Rectal smooth muscle tissue (tissue), 1 donor: Measurements from ENCODE around the gene EFNB2.

Experiments used
- H3K27ac ChIP-seq: one replicate; pipeline ENCODE4 v1.7.0; 2013; ENCODE audit warnings: low read depth, low read length, inconsistent platforms
- H3K27me3 ChIP-seq: one replicate; pipeline ENCODE4 v1.7.0; 2013; ENCODE audit warnings: low read length; ENCODE audit not compliant: control insufficient read depth, insufficient read depth
- H3K36me3 ChIP-seq: one replicate; pipeline ENCODE4 v1.7.0; 2013; ENCODE audit warnings: low read length; ENCODE audit not compliant: control insufficient read depth, insufficient read depth
- H3K4me1 ChIP-seq: one replicate; pipeline ENCODE4 v1.7.0; 2013; ENCODE audit warnings: low read length; ENCODE audit not compliant: control insufficient read depth, insufficient read depth
- H3K4me3 ChIP-seq: one replicate; pipeline ENCODE4 v1.7.0; 2013; ENCODE audit warnings: low read length
- H3K9ac ChIP-seq: one replicate; pipeline ENCODE4 v1.7.0; 2013; ENCODE audit warnings: low read length

EFNB2 gene

GRCh38 chr13:106517109-106517847 lies 18.2 kb downstream of the EFNB2 start:
- H3K27me3 ChIP-seq: no peaks in the 10 kb centered on the region
- H3K9ac ChIP-seq: no peak overlapping the region
- H3K36me3 ChIP-seq: no peaks in the 10 kb centered on the region
- H3K4me1 ChIP-seq: peaks cover 24% of the 10 kb centered on the region
- H3K27ac ChIP-seq: no peak overlapping the region
- H3K4me3 ChIP-seq: peak overlapping the region; percentile 19

- no peaks in the 10 kb centered on the region for H3K27me3 ChIP-seq
- no peak overlapping the region for H3K4me3 ChIP-seq
- H3K36me3 ChIP-seq: peaks cover 3% of the 10 kb centered on the region
- H3K4me1 ChIP-seq: peaks cover 24% of the 10 kb centered on the region
- no peak overlapping the region for H3K9ac ChIP-seq
- no peak overlapping the region for H3K27ac ChIP-seq
These were observed 19.7 kb downstream of the EFNB2 start for GRCh38 chr13:106515635-106516254.

DNA sequence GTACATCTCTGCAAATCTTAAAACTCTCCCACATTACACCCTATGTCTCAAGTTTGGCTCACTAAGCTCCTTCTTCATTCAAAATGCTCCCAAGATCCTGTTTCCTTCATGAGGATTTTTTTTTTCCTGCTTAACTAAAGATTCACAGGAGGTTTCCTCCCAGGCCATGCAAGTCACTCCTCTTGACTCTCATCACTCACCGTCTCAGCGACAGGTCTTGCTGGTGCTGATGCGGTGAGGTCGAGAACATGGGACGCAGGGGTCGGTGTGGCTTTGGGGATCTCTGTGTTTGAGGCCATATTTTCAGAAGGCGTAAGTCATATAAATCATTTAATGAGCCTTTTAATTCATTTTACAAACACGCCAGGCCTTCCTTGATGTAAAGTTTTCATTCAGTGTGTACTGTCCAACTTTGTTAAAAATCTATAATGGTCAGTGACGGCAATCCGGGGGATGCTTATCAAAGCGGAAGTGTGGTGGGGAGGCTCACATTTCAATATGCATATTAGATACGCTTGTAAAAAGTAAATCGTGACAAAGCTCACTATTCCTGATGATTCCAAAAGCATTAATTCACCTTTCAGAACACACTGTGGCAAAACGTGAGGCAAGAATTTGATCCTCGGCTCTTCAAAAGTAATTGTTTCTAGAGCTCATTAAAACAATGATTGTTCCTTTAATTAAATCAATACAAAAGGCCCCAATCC lies 20.4 kb downstream of the EFNB2 start:
- H3K27me3 ChIP-seq: no peaks in the 10 kb centered on the region
- no peak overlapping the region for H3K4me3 ChIP-seq
- peaks cover 3% of the 10 kb centered on the region for H3K36me3 ChIP-seq
- H3K27ac ChIP-seq: peak overlapping the region; percentile 4
- H3K9ac ChIP-seq: no peak overlapping the region
- H3K4me1 ChIP-seq: peaks cover 21% of the 10 kb centered on the region

DNA sequence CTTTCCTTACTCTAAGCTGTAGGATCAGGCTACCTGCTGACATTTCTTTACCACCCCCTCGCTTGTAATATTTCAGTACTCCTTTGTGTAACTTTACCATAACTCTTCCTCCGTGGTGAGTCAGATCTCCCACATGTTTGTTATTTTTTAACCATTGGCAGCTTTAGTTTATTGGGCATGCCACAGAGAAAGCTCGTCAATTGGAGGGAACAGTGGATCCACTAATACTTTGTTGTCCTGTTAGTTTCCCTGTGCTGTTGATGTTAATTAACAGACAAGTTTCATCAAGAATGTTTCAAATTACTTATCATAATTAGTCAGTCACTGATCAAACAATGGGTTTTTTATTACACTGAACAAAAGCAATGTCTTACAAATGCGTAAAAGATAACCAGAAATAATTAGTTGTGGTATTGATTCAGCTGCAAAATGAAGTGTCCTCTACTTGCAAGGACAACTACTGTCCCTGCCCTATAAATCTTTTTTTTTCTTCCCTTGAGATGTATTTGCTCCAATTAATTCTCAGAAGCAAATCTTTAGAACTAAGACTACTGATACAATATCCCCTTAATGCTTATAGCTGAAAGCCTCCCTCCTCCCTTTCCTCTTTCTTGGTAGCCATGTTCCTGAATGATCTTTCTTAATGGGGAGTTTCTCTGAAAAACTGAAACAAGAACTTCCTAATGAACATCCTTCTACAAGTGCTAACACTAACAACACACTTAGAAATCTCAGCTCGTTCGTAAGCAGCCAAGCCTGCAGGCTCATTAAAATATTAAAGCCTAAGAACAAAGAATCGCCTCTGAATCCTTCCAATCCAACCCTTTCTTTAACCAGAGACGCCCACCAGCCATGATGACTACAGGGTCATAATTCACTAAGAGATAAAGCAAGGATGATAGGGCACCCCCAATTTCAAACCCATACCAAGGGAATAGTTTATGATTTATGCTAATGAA lies 22.2 kb downstream of the EFNB2 start:
- Histone ChIP-seq H3K36me3 (peaks cover 3% of the 10 kb centered on the region), H3K4me3 (no peak overlapping the region), H3K27ac (no peak overlapping the region), H3K9ac (no peak overlapping the region), H3K27me3 (no peaks in the 10 kb centered on the region), H3K4me1 (peaks cover 20% of the 10 kb centered on the region)

DNA sequence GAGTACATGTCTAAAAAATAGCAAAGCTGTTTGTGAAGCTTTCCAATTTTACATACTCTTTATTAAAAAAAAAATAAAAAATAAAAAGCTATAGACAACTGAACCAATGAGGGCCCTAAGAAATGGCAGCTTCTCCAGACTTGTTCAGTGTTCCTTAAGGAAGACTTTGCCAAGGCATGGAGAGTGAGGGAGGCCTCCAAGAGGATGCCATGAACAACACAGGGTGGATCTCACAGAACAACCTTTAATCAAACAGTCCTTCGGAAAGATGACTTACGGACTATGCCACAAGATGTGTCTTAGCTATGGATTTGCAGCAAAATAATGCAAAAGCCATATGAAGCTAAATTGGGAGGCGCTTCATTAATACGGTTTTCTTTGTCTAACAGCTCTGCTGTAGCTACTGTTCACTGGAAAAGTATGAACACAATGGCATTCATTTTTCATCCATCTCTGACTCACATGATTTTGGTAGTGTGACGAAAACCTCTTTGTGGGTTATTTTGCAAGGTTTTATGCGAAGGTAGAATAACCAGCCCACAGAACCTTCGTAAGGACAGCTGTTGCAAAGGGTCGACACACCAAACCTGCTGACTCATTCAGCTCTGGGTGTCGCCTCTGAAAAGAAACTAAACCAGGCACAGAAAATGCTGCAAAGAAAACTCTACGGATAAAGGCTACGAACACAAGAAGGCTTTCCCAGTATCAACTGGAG lies 27.7 kb downstream of the EFNB2 start:
- H3K9ac ChIP-seq: no peak overlapping the region
- peak overlapping the region; percentile 38 for H3K27ac ChIP-seq
- no peaks in the 10 kb centered on the region for H3K4me1 ChIP-seq
- H3K4me3 ChIP-seq: no peak overlapping the region
- H3K36me3 ChIP-seq: peaks cover 8% of the 10 kb centered on the region
- no peaks in the 10 kb centered on the region for H3K27me3 ChIP-seq

DNA sequence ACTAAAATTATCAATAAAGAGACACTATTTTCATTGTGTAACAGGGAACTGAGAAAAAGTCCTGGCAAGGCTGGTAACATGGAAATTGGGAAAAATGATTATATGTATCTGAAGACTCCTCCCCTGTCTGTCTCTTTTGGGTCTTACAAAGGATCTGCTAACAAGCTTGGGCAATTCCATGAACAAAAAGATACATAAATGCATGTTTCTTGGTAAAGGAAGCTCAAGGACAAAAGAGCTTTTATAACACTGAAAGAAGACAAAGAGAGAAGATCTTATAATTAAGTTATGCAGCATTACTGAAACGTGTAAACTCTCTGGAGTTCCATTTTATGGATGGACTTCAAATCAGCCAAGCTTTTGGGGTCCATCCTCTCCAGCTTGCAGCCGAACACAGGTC lies 29.2 kb downstream of the EFNB2 start:
- Histone ChIP-seq H3K27me3 (no peaks in the 10 kb centered on the region), H3K4me3 (no peak overlapping the region), H3K4me1 (no peaks in the 10 kb centered on the region), H3K36me3 (peaks cover 6% of the 10 kb centered on the region), H3K27ac (no peak overlapping the region), H3K9ac (no peak overlapping the region)

DNA sequence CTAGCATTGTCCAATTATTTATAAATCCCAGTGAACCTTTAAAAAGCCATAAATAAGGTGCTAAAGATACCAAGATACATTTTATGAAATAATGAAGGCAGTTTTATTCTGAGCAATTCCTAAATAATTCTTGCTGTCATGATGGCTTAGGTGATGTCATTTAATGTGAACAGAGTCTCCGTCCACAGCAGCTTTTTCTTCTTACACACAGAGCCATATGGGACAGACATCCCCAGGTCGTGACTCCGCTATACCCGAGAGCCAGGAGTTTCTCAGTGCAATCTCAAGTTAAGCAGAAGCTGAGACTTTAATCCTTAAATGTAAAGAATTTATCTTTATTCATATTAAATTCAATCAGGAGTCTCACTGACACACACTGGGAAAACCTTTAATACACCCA lies 29.7 kb downstream of the EFNB2 start:
- Histone ChIP-seq H3K9ac (no peak overlapping the region), H3K4me3 (no peak overlapping the region), H3K27me3 (no peaks in the 10 kb centered on the region), H3K36me3 (peaks cover 5% of the 10 kb centered on the region), H3K27ac (no peak overlapping the region), H3K4me1 (no peaks in the 10 kb centered on the region)

DNA sequence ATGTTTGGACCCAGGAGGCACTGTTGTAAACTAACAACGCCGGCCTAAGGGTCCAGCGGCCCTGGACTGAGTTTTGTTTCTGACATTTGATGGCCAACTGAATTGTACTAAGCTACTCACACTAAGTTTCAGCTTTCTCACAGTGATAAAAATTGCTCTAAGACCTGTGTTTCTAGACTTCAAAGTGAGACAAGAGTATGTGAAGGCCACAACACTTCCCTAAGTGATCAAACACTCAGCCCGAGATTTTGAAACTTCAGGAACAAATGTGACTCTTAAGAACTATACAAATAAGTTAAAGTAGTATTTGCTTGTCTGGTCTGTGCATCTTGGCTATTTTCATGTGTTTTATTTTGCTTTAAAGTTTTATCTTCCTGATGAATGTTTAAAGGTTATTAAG lies 30.2 kb downstream of the EFNB2 start:
- Histone ChIP-seq H3K4me1 (peaks cover under 1% of the 10 kb centered on the region), H3K27me3 (no peaks in the 10 kb centered on the region), H3K27ac (no peak overlapping the region)

DNA sequence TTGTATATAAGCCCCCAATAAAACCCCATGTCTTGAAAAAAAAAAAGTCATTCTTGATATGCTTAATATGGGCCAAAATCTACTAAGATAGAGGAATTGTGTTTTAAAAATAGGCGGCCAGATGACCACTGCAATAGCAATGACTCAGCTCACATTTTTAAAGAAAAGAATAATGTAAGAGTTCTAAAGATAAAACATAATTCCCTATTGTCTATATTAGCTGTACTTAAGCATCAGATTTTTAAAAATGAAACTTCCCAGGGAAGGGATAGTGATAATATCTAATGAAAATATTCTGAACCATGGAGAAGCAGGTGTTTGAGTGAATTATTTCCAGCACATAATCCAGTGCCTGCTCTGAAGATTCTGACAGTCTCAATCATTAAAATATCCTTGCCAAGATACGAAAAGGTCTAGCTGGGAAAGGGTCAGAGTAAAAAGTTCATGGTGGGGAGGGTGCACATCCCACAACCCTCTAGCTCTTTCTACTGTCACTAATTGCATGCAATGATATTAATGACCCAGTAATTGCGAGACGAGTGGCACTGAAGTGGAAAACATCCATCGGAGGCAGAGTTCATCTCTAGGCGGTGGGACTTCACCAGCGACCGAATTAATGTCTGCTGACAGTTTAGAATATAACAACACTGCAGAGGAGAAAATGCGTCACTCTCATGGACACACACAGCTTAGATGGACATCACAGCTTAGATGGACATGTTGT lies 31.6 kb downstream of the EFNB2 start:
- H3K9ac ChIP-seq: no peak overlapping the region
- H3K27ac ChIP-seq: no peak overlapping the region
- peaks cover 5% of the 10 kb centered on the region for H3K36me3 ChIP-seq
- H3K4me1 ChIP-seq: peaks cover 6% of the 10 kb centered on the region
- H3K27me3 ChIP-seq: no peaks in the 10 kb centered on the region
- no peak overlapping the region for H3K4me3 ChIP-seq

More for the DNA sequence above, 30.2 kb downstream of the EFNB2 start:
- Histone ChIP-seq H3K9ac (no peak overlapping the region), H3K36me3 (peaks cover 5% of the 10 kb centered on the region), H3K4me3 (no peak overlapping the region)

DNA sequence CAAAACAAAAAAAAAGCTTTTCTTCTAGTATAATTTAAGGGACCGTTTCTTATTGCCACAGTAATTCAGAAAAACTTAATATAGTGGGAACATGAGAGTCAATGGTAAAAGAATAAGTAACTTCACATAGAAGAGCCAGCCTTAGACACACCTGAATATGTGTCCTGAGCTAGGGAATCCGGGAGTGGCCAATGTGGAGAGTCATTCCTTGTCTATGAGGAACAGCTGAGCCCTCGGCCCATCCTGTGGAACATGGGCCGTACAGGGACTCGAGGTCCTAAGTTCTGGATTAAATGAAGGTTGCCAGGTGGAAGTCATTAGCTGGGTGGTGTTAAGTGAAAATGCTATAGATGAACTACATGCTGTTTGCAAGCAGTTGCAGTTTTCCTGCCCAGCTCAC lies 32.2 kb downstream of the EFNB2 start:
- H3K4me3 ChIP-seq: no peak overlapping the region
- H3K4me1 ChIP-seq: peaks cover 9% of the 10 kb centered on the region
- H3K27ac ChIP-seq: no peak overlapping the region
- H3K27me3 ChIP-seq: no peaks in the 10 kb centered on the region
- peaks cover 5% of the 10 kb centered on the region for H3K36me3 ChIP-seq
- no peak overlapping the region for H3K9ac ChIP-seq

- H3K27me3 ChIP-seq: no peaks in the 10 kb centered on the region
- no peaks in the 10 kb centered on the region for H3K36me3 ChIP-seq
- H3K9ac ChIP-seq: no peak overlapping the region
- H3K4me1 ChIP-seq: peaks cover 25% of the 10 kb centered on the region
- no peak overlapping the region for H3K4me3 ChIP-seq
- H3K27ac ChIP-seq: no peak overlapping the region
These were observed 35.0 kb downstream of the EFNB2 start for GRCh38 chr13:106500445-106500844.
